H7 (cell line): ENCODE results near the gene KLHL35. TPM values are rescaled to one million over a fixed set of nuclear protein-coding genes. Genes with fewer than 3 reads are reported as not detected.
"Not testable (repeated sequence)": the region's sequence is repeated elsewhere in the genome, so short reads cannot be mapped to it uniquely, and the experiment has no call there.

Experiments used
- DNase-seq: peaks from one replicate; pipeline ENCODE4 v3.0.0; 2012
- H3K27me3 ChIP-seq: 2 replicates; pipeline ENCODE4 v1.6.0; 2011; ENCODE audit warnings: mild to moderate bottlenecking, low read length; ENCODE audit not compliant: control insufficient read depth, insufficient read depth
- H3K36me3 ChIP-seq: replicated peaks from 2 replicates; pipeline ENCODE4 v1.5.1; 2011; ENCODE audit warnings: low read length; ENCODE audit not compliant: control insufficient read depth, insufficient read depth
- H3K4me3 ChIP-seq: 2 replicates; pipeline ENCODE4 v1.5.1; 2011; ENCODE audit warnings: low read depth, mild to moderate bottlenecking, control low read depth, low read length, moderate library complexity; ENCODE audit not compliant: insufficient read depth
- total RNA-seq: library from RNA; depleted of rRNA; stranded (reverse); fragments of >200 nt; shearing (Covaris generic); gene quantifications from 2 replicates; pipeline ENCODE4 v1.2.3, GENCODE V29; 2014

KLHL35 gene
- total RNA-seq, 1 experiment from 2014 or later: 1.2 TPM

DNA sequence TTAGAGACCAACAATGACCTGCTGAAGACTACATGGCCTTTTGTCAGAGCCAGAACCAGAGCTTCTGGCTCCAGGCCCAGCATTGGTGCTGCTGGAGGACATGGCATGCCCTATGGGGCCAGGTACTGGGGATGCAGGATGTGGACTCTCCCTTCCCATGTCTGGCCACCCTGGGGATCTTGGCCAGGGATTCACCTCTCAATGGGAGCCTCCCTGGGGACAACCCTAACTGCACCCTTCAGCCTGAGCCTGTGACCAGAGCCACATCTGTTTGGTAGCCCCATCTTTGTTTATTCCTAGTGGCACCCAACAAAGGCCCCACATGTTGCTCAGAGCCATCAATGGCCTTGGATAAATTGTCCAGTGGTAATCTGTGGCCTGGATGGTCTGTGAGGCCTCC is 5.8 kb downstream of the KLHL35 start:
- Histone ChIP-seq H3K36me3 (peaks cover 8% of the 10 kb centered on the region), H3K27me3 (peaks cover 42% of the 10 kb centered on the region), H3K4me3 (no peak overlapping the region)
- DNase-seq: no peak

- H3K4me3 ChIP-seq: no peak overlapping the region
- DNase-seq: no peak
- peaks cover 8% of the 10 kb centered on the region for H3K36me3 ChIP-seq
- peaks cover 37% of the 10 kb centered on the region for H3K27me3 ChIP-seq
Observed at GRCh38 chr11:75426720-75427086, 6.3 kb downstream of the KLHL35 start.

DNA sequence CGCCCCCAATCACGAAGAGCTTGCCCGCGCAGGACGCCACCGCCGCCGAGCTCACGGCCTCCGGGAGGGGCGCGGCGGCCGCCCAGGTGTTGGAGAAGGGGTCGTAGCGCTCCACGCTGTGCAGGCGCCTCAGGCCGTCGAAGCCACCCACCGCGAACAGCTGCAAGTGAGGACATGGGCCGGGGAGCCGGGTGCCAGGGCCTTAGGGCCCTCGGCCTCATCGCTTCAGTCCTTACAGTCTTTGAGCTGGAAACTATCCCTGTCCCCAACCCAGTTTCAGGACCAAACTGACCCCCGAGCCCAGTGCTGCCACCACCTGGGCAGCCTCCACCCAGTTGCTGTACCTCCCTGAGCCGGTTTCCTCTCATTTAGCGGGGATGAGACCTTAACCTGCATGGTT is 7.6 kb downstream of the KLHL35 start:
- DNase-seq: peak; percentile 95
- Histone ChIP-seq H3K27me3 (peaks cover 24% of the 10 kb centered on the region), H3K36me3 (peaks cover 8% of the 10 kb centered on the region), H3K4me3 (no peak overlapping the region)

- no peak for DNase-seq
- H3K36me3 ChIP-seq: peaks cover 8% of the 10 kb centered on the region
- H3K4me3 ChIP-seq: no peak overlapping the region
- peaks cover 14% of the 10 kb centered on the region for H3K27me3 ChIP-seq
Observed at GRCh38 chr11:75424396-75424795, 8.6 kb downstream of the KLHL35 start.

GRCh38 chr11:75423721-75424120 is 9.3 kb downstream of the KLHL35 start:
- DNase-seq: no peak
- Histone ChIP-seq H3K36me3 (peaks cover 8% of the 10 kb centered on the region), H3K27me3 (peaks cover 7% of the 10 kb centered on the region), H3K4me3 (no peak overlapping the region)

DNA sequence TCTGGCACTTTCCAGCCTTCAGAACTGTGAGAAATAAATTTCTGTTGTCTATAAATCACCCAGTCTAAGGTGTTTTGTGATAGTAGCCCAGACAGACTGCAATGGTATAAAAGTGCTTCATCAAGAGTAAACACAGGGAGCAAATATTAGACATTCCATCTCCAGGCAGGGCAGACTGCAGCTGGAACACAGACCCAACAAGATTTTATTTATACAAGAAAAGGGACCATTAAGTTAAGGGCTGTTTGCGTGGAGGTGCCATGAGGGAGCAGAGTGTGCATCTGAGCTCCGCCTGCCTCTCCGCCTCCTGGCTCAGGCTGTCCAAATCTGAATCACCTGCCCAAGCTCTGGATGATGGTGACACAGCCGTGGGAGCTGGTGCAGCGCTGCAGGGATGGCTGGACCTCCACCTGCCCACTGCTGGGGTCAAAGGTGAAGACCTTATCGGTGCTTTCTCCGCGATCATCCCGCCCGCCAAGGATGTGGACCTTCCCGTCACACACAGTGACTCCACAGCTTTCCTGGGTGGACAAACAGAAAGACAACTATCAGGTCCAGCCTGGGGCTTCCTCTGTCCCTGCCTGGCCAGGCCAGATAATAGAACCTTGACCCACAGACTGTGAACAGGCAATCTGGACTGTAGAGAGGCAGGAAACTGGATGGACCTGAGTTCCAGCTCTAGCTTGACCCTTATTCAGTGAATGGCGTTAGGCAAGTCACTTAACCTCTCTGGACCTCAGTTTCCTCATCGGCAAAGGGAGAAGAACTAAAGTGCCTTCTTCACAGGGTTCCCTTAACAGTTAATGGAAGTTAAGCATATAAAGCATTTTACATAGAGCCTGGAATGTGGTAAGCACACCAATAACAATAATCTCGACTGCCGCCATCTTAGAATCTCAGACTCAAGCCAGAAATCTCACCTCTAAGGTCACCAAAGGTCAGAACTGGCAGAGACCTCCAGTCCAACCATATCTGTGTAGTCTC is 10.5 kb downstream of the KLHL35 start:
- Histone ChIP-seq H3K36me3 (peaks cover 9% of the 10 kb centered on the region), H3K4me3 (no peak overlapping the region), H3K27me3 (peaks cover 1% of the 10 kb centered on the region; the same call in 1 of the 2 replicates)
- DNase-seq: peak; percentile 28

DNA sequence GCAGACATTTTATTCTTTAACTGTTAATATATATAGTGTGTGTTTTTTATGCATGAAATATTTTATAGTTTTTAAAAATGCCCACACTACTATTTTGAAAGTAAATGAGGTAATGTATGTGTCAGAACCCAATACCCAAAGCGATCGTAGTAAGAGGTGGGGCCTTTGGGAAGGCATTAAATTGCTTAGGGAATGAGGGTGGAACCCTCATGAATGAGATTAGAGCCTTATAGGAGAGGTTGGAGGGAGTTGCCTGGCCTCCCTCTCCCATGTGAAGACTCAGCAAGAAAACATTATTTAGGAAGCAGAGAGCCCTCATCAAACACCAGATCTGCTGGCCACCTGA is 11.1 kb downstream of the KLHL35 start:
- H3K36me3 ChIP-seq: peaks cover 9% of the 10 kb centered on the region
- DNase-seq: no peak
- H3K27me3 ChIP-seq: no peaks in the 10 kb centered on the region; the same call in 1 of the 2 replicates
- no peak overlapping the region for H3K4me3 ChIP-seq

DNA sequence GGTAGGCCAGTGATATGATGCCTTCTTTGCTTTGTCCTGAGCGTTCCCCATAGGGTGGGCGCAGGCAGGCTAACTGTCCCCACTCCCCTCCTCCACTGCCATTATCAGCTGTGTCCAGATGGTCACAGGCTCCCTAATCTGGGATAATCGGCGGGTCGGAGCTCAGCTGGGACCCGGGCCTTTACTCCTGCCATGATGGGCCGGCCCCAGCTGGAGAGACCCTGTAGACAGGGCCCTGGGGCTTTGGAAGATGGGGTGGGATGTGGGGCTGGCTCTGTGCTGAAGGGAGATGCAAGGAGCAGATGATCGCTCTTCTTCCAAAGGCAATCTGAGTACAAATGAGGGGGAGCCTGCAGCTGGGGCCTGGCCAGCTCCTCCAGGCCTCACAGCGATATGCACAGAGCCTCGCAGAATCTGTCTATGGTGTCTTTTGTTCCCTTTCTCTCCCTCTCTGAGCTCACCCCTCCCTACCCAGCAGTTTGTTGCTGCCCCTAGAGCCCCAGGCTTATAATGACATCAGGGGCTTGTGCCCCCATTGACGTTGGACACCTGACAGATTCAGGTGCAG is 11.9 kb downstream of the KLHL35 start:
- DNase-seq: peak; percentile 69
- H3K4me3 ChIP-seq: no peak overlapping the region
- peaks cover 11% of the 10 kb centered on the region for H3K36me3 ChIP-seq
- no peaks in the 10 kb centered on the region for H3K27me3 ChIP-seq

GRCh38 chr11:75420224-75421034 is 12.6 kb downstream of the KLHL35 start:
- Histone ChIP-seq H3K27me3 (no peaks in the 10 kb centered on the region), H3K4me3 (no peak overlapping the region), H3K36me3 (peaks cover 13% of the 10 kb centered on the region)
- peak; percentile 41 for DNase-seq

DNA sequence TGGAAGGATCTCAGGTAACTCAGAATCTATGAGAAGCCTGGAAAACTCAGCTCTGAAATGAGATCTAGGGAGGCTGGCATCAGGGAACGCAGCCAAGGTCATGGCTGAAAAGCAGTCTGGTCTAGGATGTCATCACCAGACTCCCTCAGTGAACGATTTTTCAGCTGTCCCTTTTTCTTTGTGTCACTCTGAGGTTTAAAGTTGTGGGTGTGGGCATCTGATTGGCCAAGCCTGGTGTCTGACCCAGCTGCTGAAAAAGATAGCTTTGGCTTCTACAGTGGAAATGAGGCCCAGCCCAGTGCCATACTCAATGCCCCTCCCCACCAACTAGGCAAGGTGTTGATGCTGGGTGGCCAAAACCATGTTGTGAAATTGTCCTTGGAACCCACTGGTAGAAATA is 19.1 kb downstream of the KLHL35 start:
- no peaks in the 10 kb centered on the region for H3K27me3 ChIP-seq
- H3K36me3 ChIP-seq: peaks cover 28% of the 10 kb centered on the region
- no peak overlapping the region for H3K4me3 ChIP-seq
- DNase-seq: no peak

DNA sequence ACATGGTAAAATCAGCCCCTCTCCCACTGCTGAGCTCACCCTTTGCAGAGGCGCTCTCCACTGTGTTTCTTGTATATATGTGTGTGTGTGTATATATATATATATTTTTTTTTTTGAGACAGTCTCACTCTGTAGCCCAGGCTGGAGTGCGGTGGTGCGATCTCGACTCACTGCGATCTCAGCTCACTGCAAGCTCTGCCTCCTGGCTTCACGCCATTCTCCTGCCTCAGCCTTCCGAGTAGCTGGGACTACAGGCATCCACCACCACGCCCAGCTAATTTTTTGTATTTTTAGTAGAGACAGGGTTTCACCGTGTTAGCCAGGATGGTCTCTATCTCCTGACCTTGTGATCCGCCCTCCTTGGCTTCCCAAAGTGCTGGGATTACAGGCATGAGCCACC is 19.9 kb downstream of the KLHL35 start:
- H3K27me3 ChIP-seq, H3K4me3 ChIP-seq, DNase-seq: not testable (repeated sequence)
- H3K36me3 ChIP-seq: peaks cover 29% of the 10 kb centered on the region

DNA sequence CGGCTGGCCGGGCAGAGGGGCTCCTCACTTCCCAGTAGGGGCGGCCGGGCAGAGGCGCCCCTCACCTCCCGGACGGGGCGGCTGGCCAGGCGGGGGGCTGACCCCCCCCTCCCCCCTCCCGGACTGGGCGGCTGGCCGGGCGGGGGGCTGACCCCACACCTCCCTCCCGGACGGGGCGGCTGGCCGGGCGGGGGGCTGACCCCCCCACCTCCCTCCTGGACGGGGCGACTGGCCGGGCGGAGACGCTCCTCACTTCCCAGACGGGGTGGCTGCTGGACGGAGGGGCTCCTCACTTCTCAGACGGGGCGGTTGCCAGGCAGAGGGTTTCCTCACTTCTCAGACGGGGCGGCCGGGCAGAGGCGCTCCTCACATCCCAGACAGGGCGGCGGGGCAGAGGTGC is 23.0 kb downstream of the KLHL35 start:
- not testable (repeated sequence) for DNase-seq, H3K27me3 ChIP-seq, H3K4me3 ChIP-seq
- H3K36me3 ChIP-seq: peaks cover 47% of the 10 kb centered on the region

GRCh38 chr11:75408957-75409219 is 24.1 kb downstream of the KLHL35 start:
- peaks cover 50% of the 10 kb centered on the region for H3K36me3 ChIP-seq
- DNase-seq: no peak
- H3K27me3 ChIP-seq: no peaks in the 10 kb centered on the region
- no peak overlapping the region for H3K4me3 ChIP-seq

DNA sequence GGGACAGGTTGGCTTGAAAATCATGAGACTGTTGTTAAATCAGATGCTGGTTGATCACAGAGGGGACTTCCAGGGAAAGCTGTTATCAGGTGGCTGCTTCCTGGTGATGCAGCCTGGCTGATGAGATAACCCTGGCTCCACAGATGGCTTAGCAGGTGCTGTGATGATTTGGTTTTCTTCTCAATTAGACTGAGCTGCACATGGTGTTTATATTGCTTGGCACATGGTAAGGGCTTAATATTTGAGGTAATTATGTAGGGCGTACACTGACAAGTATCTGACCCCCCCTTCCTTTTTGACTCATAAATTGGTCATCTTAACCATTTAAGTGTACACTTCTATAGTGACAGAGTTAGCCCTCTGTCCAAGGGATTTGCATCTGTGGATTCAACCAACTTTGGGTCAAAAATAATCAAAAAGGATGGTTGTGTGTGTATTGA is 26.6 kb downstream of the KLHL35 start:
- no peak for DNase-seq
- no peak overlapping the region for H3K4me3 ChIP-seq
- H3K36me3 ChIP-seq: peaks cover 62% of the 10 kb centered on the region
- no peaks in the 10 kb centered on the region for H3K27me3 ChIP-seq
